GM19238 (cell line): ENCODE data around the gene ACKR3.

Experiments
- DNase-seq: peaks from one replicate; pipeline ENCODE4 v3.0.0; 2011; ENCODE audit warnings: low spot score; ENCODE audit not compliant: insufficient read length

ACKR3 gene

DNA sequence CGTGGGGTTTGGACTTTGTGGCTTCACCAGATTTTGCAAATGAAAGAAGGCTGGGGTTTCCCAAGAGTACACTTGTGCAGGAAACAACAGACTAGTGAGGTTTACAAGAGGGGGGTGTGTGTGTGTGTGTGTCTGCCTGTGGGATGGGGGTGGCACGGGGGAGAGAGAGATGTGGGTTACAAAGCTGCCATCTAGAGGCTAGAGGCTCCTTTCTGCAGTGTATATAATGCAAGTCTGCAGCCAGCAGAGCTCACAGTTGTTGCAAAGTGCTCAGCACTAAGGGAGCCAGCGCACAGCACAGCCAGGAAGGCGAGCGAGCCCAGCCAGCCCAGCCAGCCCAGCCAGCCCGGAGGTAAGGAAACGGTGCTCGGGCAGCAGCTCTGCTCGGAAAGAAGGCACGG is at the start of gene ACKR3:
Gene ACKR3 (plus strand): TSS at position 253 of the 401 bp plus-strand sequence. CDS start 10,641 bp downstream, outside the sequence.
- peak; percentile 80 for DNase-seq

- DNase-seq: no peak
Observed at GRCh38 chr2:236521556-236521955, 48.1 kb upstream of the ACKR3 start.

DNA sequence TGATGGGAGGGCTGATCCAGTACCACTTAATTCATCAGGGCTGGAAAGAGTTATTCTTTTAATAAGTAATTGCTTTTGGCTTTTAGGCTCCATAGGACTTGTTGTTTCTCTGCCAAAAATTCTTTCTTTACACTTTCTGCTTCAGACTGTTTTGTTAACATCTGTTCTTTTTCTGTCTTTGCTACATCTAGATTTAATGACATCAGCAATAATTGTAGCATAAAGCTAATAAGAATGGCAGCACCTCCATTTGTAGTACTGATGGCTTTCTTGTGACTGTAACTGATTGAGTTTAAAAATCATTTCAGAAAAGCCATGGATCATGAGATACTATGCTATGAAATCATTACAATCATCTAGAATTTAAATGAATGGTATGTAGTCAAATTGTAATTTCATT is 46.4 kb upstream of the ACKR3 start:
- DNase-seq: no peak

GRCh38 chr2:236525411-236525997 is 44.1 kb upstream of the ACKR3 start:
- DNase-seq: no peak

DNA sequence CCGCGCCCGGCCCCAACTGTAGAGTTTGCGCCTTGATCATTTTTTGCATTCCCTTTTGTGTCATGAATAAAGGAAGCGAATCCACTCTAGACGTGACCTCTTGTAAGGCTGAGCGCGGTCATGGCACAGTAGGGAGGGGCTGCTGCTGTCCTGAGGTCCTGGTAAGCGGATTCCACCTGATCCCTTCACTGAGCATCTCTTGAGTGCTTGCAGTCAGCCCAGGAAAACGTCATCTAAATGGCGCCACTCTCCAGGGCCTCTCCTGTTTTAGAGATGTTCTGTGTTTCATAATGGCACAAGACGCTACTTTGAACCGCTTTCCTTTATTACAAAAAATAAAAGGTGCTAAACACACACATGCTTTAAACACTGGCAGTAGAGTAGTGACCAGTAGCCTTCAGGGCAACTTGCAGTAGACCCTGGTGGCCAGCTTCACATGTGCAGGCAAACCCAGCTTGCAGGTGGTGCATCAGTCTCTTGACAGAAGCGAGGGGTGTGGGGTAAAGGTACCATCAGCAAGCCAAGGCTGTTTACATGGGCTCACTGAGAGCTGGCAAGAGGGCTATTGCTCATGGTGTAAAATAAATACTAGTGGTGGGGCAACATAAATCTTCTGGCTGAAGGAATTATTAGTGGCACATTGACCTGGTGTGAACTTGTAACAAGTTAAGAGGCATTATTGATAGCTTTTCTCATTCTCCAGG is 43.0 kb upstream of the ACKR3 start:
- no peak for DNase-seq

GRCh38 chr2:236527159-236527630 is 42.4 kb upstream of the ACKR3 start:
- no peak for DNase-seq

- no peak for DNase-seq
Observed at GRCh38 chr2:236529606-236530005, 40.0 kb upstream of the ACKR3 start.

- no peak for DNase-seq
Observed at GRCh38 chr2:236530512-236530911, 39.1 kb upstream of the ACKR3 start.

DNA sequence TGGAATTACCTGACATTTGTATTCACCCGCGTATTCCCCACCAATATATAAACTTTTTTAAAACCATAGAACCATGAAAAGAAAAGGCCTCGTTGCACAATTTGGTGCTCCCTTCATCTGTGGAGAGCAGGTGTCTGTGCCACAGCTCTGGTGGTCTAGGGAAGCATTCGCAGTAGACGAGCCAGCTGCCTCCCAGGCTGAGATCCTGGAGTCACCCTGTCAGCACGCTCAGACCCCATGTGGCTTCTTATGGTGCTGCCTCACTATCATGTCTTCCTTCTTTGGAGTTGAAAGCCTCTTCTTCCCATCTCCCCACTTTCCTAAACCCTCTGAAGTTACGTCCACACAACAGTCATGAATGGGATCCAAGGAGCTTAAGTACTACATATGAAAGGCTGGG is 38.4 kb upstream of the ACKR3 start:
- DNase-seq: no peak

GRCh38 chr2:236531996-236532395 is 37.6 kb upstream of the ACKR3 start:
- no peak for DNase-seq

DNA sequence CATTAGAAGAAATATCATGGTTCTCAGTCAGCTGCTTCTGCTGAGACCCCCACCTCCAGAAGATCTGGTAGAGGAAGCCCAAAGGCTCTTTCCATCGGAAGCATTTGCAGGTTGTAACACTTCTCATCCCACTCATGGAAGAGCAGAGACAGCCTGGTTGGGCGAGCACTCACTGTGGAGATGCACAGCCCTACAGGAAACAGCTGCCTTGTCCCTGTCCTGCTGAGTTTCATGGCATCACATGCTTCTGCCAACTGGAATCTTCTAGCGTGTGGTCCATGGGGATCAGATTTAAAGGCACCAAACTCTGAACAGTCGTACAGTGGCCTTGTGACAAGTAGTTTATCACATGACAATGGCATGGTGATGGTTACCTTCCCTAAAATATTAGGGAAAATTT is 36.3 kb upstream of the ACKR3 start:
- no peak for DNase-seq

GRCh38 chr2:236535024-236535423 is 34.6 kb upstream of the ACKR3 start:
- no peak for DNase-seq

GRCh38 chr2:236536727-236537398 is 32.8 kb upstream of the ACKR3 start:
- no peak for DNase-seq

DNA sequence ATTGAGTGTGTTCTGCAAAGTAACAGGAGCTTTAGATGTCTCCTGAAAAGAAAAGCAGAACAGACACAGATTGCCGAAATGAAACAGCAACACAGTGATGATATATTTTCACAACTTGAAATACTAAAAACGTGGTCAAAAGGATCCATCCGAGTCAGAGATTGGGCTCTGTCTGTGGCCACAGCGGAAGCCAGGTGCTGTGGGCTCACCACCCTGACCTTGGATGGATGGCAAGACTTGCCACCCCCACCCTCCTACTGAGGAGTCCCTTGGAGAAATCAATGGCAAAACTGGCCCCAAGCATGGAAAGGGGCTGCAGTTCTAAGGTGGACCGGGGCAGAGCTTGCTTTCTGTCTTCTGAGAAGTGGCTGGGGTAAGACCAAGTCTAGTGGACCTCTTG is 31.4 kb upstream of the ACKR3 start:
- DNase-seq: no peak

DNA sequence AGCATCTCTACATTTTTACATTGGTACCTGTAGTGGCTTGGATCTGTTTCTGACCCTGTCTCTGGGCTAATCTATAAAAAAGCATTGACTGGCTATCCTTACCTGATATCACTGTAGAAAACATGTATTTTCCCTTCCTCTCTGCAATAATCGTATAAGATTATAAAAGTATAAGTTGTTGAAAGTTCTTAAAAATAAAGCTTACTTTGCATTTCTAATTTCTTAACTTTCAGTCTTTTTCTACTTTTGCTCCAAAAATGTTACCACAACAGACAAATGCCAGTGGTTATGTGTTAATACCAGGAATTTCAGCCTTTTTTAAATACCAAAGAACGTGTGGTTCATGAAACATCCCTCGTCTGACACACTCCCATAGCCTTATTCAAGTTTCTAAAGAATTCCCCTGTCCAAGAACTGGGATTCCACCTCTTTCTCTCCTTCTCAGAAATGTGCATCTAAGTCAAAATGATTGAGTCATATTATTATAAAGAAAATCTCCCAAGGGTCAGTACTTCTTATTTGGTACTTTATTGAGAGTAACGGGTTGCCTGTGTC is 28.5 kb upstream of the ACKR3 start:
- no peak for DNase-seq

GRCh38 chr2:236544362-236544761 is 25.3 kb upstream of the ACKR3 start:
- no peak for DNase-seq

DNA sequence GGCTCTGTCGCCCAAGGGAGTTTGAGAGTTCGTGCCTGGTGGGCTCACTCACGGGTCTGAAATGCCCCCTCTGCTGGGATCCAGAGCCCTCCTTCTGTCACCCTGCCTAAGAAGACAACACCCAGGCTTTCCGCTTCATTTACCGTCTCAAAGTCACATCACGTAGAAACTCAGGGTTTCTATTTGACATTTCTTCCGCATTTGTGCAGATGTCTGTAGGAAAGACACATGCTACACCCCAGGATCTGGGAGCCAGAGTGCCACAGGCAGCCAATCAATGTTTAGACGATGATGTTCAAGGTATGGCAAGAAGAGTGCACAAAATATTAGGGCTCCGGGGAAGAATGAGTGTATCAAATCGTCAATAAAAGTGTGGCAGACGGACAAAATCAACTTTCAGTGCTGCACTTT is 24.4 kb upstream of the ACKR3 start:
- DNase-seq: no peak

DNA sequence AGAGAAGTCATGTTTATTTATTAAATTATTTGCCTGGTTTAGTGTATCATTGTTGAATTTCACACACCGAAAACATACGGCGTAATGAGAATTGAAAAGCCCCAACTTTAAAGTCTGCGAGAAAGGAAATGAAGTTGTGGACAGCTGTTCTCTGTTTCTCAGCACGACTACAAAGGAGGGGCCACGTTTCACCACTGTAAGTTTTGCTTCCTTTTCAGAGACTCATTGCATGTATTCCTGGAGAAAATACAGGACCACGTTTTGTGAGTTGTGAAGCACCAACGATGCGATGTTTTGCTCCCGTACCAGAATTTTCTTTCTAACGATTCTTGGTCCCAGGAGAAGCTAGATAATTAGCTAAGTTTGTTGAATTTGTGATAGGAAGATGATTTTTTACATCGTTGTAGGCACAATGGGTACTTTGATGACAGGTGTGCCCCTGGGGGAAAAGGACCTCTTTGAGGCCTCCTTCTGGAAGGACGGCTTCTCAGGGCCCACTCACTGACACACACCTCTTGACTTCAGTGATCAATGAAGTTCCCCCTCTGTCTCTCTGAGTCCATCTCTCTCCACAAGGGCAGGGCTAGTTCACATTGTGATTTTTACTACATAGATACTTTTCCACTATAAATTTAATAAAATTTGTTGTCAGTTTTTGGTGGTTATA is 23.7 kb upstream of the ACKR3 start:
- DNase-seq: no peak

DNA sequence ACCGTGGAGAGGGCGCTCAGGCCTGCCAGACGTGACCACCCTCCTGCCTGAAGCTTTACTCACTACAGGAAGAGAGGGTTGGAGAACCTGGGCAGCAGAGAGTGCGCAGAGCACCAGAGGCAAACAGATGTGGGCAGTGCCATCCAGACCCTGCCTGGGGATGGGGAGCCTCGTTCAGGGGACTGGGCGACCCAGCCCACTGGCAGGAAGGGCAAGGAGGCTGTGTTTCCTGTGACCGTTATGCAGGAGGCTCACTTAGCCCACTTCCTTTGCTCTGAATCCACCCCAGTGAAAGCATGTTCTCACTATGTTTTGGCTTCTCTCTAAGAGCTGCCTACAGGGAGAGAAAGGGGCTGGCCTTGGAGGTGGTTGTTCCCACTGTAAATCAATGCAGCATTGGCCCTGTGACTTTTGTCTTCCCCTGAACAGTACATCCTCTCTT is 23.0 kb upstream of the ACKR3 start:
- DNase-seq: no peak

GRCh38 chr2:236547725-236548124 is 21.9 kb upstream of the ACKR3 start:
- DNase-seq: no peak

- no peak for DNase-seq
Observed at GRCh38 chr2:236548179-236548921, 21.3 kb upstream of the ACKR3 start.
